SK-N-MC (cell line): ENCODE measurements around the gene VAV2.

ENCODE experiments used
- DNase-seq: peaks from one replicate; pipeline ENCODE4 v3.0.0-alpha.2; 2011; ENCODE audit warnings: low read depth, low spot score
- H3K27ac ChIP-seq: fragments of 200-600 bp; sonication (generic); 2 replicates; pipeline ENCODE4 v1.5.1; 2016; ENCODE audit warnings: mixed run types
- H3K36me3 ChIP-seq: fragments of 200-600 bp; sonication (generic); 2 replicates; pipeline ENCODE4 v1.6.1; 2017; ENCODE audit warnings: antibody characterized with exemption, low read length, mixed read lengths; ENCODE audit not compliant: insufficient read depth
- H3K4me3 ChIP-seq: fragments of 200-600 bp; sonication (generic); 2 replicates; pipeline ENCODE4 v1.5.1; 2016
- H3K9ac ChIP-seq: fragments of 200-600 bp; sonication (generic); 2 replicates; pipeline ENCODE4 v1.8.0; 2017; ENCODE audit warnings: mixed run types, mixed read lengths; ENCODE audit not compliant: insufficient read length
- H3K9me3 ChIP-seq: fragments of 200-600 bp; sonication (generic); 2 replicates; pipeline ENCODE4 v1.6.1; 2017; ENCODE audit warnings: low read depth, mild to moderate bottlenecking, antibody characterized with exemption, low read length, moderate library complexity, mixed read lengths
- EZH2 ChIP-seq: fragments of 200-600 bp; sonication (generic); IDR thresholded peaks from one replicate; pipeline ENCODE4 v1.6.1; 2017; ENCODE audit warnings: antibody characterized with exemption
- FOXP2 ChIP-seq: optimal IDR thresholded peaks from 2 replicates; pipeline ENCODE3; 2011; ENCODE audit warnings: mild to moderate bottlenecking, moderate library complexity; ENCODE audit not compliant: insufficient read depth; ENCODE audit errors: extremely low read length, control extremely low read depth
- POLR2AphosphoS5 ChIP-seq: IDR thresholded peaks from 2 replicates; pipeline ENCODE4 v1.6.1; 2012; ENCODE audit warnings: mild to moderate bottlenecking, low read depth, low read length, borderline replicate concordance

The VAV2 gene

GRCh38 chr9:133788819-133789717 is 203.1 kb downstream of the VAV2 start:
- Histone ChIP-seq H3K36me3 (no peaks in the 10 kb centered on the region), H3K4me3 (peak overlapping the region; percentile 36), H3K9ac (no peak overlapping the region), H3K9me3 (no peaks in the 10 kb centered on the region), H3K27ac (peak overlapping the region; percentile 50; the same call in 1 of the 2 replicates)
- peak; percentile 34 for DNase-seq
- no peak for TF ChIP-seq POLR2AphosphoS5
- TF ChIP-seq EZH2: no peak
- no peak for TF ChIP-seq FOXP2

GRCh38 chr9:133788045-133788818 is 203.9 kb downstream of the VAV2 start:
- TF ChIP-seq EZH2: no peak
- Histone ChIP-seq H3K27ac (0 out of 2 replicates have a peak overlapping the region, but pooled peaks have one; percentile 50), H3K4me3 (peak overlapping the region; percentile 33; the same call in 1 of the 2 replicates), H3K9ac (no peak overlapping the region), H3K36me3 (no peaks in the 10 kb centered on the region), H3K9me3 (no peaks in the 10 kb centered on the region)
- no peak for DNase-seq

GRCh38 chr9:133787754-133788025 is 204.4 kb downstream of the VAV2 start:
- Histone ChIP-seq H3K9ac (no peak overlapping the region), H3K9me3 (no peaks in the 10 kb centered on the region), H3K36me3 (no peaks in the 10 kb centered on the region), H3K4me3 (no peak overlapping the region), H3K27ac (no peak overlapping the region)
- no peak for DNase-seq
- no peak for TF ChIP-seq FOXP2
- TF ChIP-seq EZH2: no peak
- TF ChIP-seq POLR2AphosphoS5: no peak

GRCh38 chr9:133786907-133787753 is 205.0 kb downstream of the VAV2 start:
- Histone ChIP-seq H3K36me3 (no peaks in the 10 kb centered on the region), H3K9me3 (no peaks in the 10 kb centered on the region), H3K4me3 (no peak overlapping the region), H3K9ac (no peak overlapping the region), H3K27ac (no peak overlapping the region)
- DNase-seq: no peak
- TF ChIP-seq EZH2: no peak

- no peak for DNase-seq
- H3K36me3 ChIP-seq: no peaks in the 10 kb centered on the region
- H3K9ac ChIP-seq: no peak overlapping the region
- H3K9me3 ChIP-seq: no peaks in the 10 kb centered on the region
- H3K27ac ChIP-seq: no peak overlapping the region
- H3K4me3 ChIP-seq: no peak overlapping the region
- TF ChIP-seq FOXP2 (no peak), EZH2 (no peak), POLR2AphosphoS5 (no peak)
Observed at GRCh38 chr9:133786371-133786753, 205.8 kb downstream of the VAV2 start.

GRCh38 chr9:133785753-133786370 is 206.3 kb downstream of the VAV2 start:
- no peak overlapping the region for H3K27ac ChIP-seq
- no peak for DNase-seq
- H3K36me3 ChIP-seq: no peaks in the 10 kb centered on the region
- no peaks in the 10 kb centered on the region for H3K9me3 ChIP-seq
- TF ChIP-seq FOXP2: no peak
- TF ChIP-seq EZH2: no peak
- TF ChIP-seq POLR2AphosphoS5: no peak
- H3K4me3 ChIP-seq: no peak overlapping the region
- H3K9ac ChIP-seq: no peak overlapping the region

GRCh38 chr9:133784731-133785561 is 207.2 kb downstream of the VAV2 start:
- Histone ChIP-seq H3K9ac (no peak overlapping the region), H3K36me3 (no peaks in the 10 kb centered on the region), H3K9me3 (no peaks in the 10 kb centered on the region), H3K4me3 (no peak overlapping the region), H3K27ac (no peak overlapping the region)
- no peak for TF ChIP-seq EZH2
- TF ChIP-seq FOXP2: no peak
- TF ChIP-seq POLR2AphosphoS5: no peak
- DNase-seq: no peak

GRCh38 chr9:133783331-133783731 is 208.8 kb downstream of the VAV2 start:
- no peaks in the 10 kb centered on the region for H3K9me3 ChIP-seq
- H3K9ac ChIP-seq: no peak overlapping the region
- no peak overlapping the region for H3K27ac ChIP-seq
- TF ChIP-seq FOXP2: no peak
- DNase-seq: no peak
- no peak overlapping the region for H3K4me3 ChIP-seq
- H3K36me3 ChIP-seq: no peaks in the 10 kb centered on the region
